ENCODE results near the gene RCAN1.
"Not testable (repeated sequence)": the region's sequence is repeated elsewhere in the genome, so short reads cannot be mapped to it uniquely, and the experiment has no call there.

Gene RCAN1

DNA sequence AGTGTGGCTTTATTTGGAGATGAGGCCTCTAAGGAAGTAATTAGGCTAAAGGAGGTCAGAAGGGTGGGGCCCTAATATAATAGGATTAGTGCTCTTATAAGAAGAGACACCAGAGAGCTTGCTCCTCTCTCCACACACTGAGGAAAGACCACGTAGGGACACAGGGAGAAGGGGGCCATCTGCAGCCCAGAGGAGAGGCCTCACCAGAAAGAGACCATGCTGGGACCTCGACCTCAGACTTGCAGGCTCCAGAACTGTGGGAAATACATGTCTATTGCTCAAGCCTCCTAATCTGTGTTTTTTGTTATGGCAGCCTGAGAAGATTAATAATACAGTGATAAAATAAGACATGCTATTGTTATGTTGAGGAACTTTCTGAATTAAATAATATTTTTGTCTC is 8.3 kb downstream of the RCAN1 start:
- no peak overlapping the region for H3K4ac ChIP-seq (ENCODE audit: low read depth, low read length)
- H4K91ac ChIP-seq (ENCODE audit: low read depth, low read length), result no peak overlapping the region
- no peak overlapping the region for H3K14ac ChIP-seq (ENCODE audit: low read length)
- no peak overlapping the region for H2BK5ac ChIP-seq (ENCODE audit: low read depth, low read length, poor library complexity)
- no peak overlapping the region for H3K4me3 ChIP-seq (ENCODE audit: low read depth, low read length)
- H3K9me3 ChIP-seq (ENCODE audit: insufficient read depth, low read depth, low read length), result no peaks in the 10 kb centered on the region
- no peak overlapping the region for H2BK120ac ChIP-seq (ENCODE audit: insufficient read depth, low read length, poor library complexity)
- no peak overlapping the region for H3K23ac ChIP-seq (ENCODE audit: low read length)
- H3K18ac ChIP-seq (ENCODE audit: low read length), result no peak overlapping the region
- no peaks in the 10 kb centered on the region for H3K79me2 ChIP-seq (ENCODE audit: control insufficient read depth, insufficient read depth, low read length, poor library complexity)
- no peak overlapping the region for H2BK12ac ChIP-seq (ENCODE audit: low read length)
- no peaks in the 10 kb centered on the region for H3K36me3 ChIP-seq (ENCODE audit: control insufficient read depth in 1 of 2, insufficient read depth in 2 of 2, low read length in 2 of 2)
- no peak overlapping the region for H3K27ac ChIP-seq (ENCODE audit: low read depth, low read length)
- no peak overlapping the region for H4K12ac ChIP-seq (ENCODE audit: low read depth, low read length)
- H3K9ac ChIP-seq (ENCODE audit: low read length), result no peak overlapping the region
- H3K79me1 ChIP-seq (ENCODE audit: low read length), result no peaks in the 10 kb centered on the region
- no peak overlapping the region for H4K8ac ChIP-seq (ENCODE audit: low read depth, low read length)
- no peak overlapping the region for H2AFZ ChIP-seq (ENCODE audit: insufficient read depth, low read length, poor library complexity)
- no peaks in the 10 kb centered on the region for H3K4me1 ChIP-seq (ENCODE audit: control insufficient read depth in 1 of 2, insufficient read depth in 2 of 2, low read length in 2 of 2)
- no peaks in the 10 kb centered on the region for H3K27me3 ChIP-seq (ENCODE audit: insufficient read depth, low read length)
- WGBS (ENCODE audit: extremely low coverage, insufficient coverage, insufficient read length), result no CpG with 5 or more reads among the region's 2 CpGs
- no peak for DNase-seq
- H2AK5ac ChIP-seq (ENCODE audit: low read length), result no peak overlapping the region
- H3K4me2 ChIP-seq (ENCODE audit: low read length), result no peak overlapping the region

DNA sequence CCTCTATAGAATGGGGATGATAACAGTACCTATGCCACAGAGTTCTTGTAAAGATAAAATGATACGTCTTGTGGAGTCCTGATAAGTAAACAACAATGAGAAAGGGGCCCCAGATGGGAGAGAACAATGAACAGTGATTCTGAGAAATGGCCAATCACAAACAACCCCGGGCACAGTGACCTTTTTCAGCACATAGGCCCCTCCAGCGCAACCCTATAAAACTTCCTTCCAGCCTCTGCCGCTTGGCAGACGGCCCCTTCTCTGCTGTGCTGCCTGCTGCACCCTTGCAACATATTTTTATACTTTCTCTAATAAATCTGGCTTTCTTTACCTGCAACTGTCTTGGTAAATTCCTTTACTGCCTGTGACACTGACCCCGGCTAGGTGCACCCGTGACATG is 8.9 kb downstream of the RCAN1 start:
- Histone ChIP-seq H4K12ac (ENCODE audit: low read depth, low read length) (no peak overlapping the region), H2AK5ac (ENCODE audit: low read length) (no peak overlapping the region), H3K14ac (ENCODE audit: low read length) (no peak overlapping the region), H3K18ac (ENCODE audit: low read length) (no peak overlapping the region), H3K4me3 (ENCODE audit: low read depth, low read length) (no peak overlapping the region), H3K23ac (ENCODE audit: low read length) (no peak overlapping the region), H3K9ac (ENCODE audit: low read length) (no peak overlapping the region), H3K4ac (ENCODE audit: low read depth, low read length) (no peak overlapping the region), H3K79me1 (ENCODE audit: low read length) (no peaks in the 10 kb centered on the region), H2AFZ (ENCODE audit: insufficient read depth, low read length, poor library complexity) (no peak overlapping the region), H4K8ac (ENCODE audit: low read depth, low read length) (no peak overlapping the region), H2BK12ac (ENCODE audit: low read length) (no peak overlapping the region), H3K27me3 (ENCODE audit: insufficient read depth, low read length) (no peaks in the 10 kb centered on the region), H2BK120ac (ENCODE audit: insufficient read depth, low read length, poor library complexity) (no peak overlapping the region), H4K91ac (ENCODE audit: low read depth, low read length) (no peak overlapping the region), H3K79me2 (ENCODE audit: control insufficient read depth, insufficient read depth, low read length, poor library complexity) (no peaks in the 10 kb centered on the region), H3K36me3 (ENCODE audit: control insufficient read depth in 1 of 2, insufficient read depth in 2 of 2, low read length in 2 of 2) (no peaks in the 10 kb centered on the region), H3K27ac (ENCODE audit: low read depth, low read length) (no peak overlapping the region), H2BK5ac (ENCODE audit: low read depth, low read length, poor library complexity) (no peak overlapping the region), H3K4me2 (ENCODE audit: low read length) (no peak overlapping the region), H3K9me3 (ENCODE audit: insufficient read depth, low read depth, low read length) (no peaks in the 10 kb centered on the region), H3K4me1 (ENCODE audit: control insufficient read depth in 1 of 2, insufficient read depth in 2 of 2, low read length in 2 of 2) (no peaks in the 10 kb centered on the region)
- no peak for DNase-seq
- WGBS (ENCODE audit: extremely low coverage, insufficient coverage, insufficient read length), result no CpG with 5 or more reads among the region's 7 CpGs

DNA sequence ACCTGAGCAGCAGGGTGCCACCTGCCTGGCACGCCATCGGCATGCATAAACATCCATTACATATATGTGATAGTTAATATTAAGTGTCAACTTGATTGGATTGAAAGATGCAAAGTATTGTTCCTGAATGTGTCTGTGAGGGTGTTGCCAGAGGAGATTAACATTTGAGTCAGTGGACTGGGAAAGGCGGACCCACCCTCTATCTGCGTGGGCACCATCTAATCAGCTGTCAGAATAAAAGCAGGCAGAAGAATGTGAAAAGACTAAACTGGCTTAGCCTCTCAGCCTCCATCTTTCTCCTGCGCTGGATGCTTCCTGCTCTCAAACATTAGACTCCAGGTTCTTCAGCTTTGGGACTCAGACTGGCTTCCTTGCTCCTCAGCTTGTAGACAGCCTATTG is 10.0 kb downstream of the RCAN1 start:
- not testable (repeated sequence) for H3K27ac ChIP-seq (ENCODE audit: low read depth, low read length); H3K79me1 ChIP-seq (ENCODE audit: low read length); H3K23ac ChIP-seq (ENCODE audit: low read length); H3K27me3 ChIP-seq (ENCODE audit: insufficient read depth, low read length); H3K36me3 ChIP-seq (ENCODE audit: control insufficient read depth in 1 of 2, insufficient read depth in 2 of 2, low read length in 2 of 2); H2AFZ ChIP-seq (ENCODE audit: insufficient read depth, low read length, poor library complexity); H3K9me3 ChIP-seq (ENCODE audit: insufficient read depth, low read depth, low read length); H2AK5ac ChIP-seq (ENCODE audit: low read length); H4K91ac ChIP-seq (ENCODE audit: low read depth, low read length); H4K8ac ChIP-seq (ENCODE audit: low read depth, low read length); H3K14ac ChIP-seq (ENCODE audit: low read length); H3K18ac ChIP-seq (ENCODE audit: low read length); H2BK12ac ChIP-seq (ENCODE audit: low read length); H3K4me3 ChIP-seq (ENCODE audit: low read depth, low read length); H4K12ac ChIP-seq (ENCODE audit: low read depth, low read length); H3K4me1 ChIP-seq (ENCODE audit: control insufficient read depth in 1 of 2, insufficient read depth in 2 of 2, low read length in 2 of 2); H3K4me2 ChIP-seq (ENCODE audit: low read length); H2BK5ac ChIP-seq (ENCODE audit: low read depth, low read length, poor library complexity); H3K9ac ChIP-seq (ENCODE audit: low read length); DNase-seq; H2BK120ac ChIP-seq (ENCODE audit: insufficient read depth, low read length, poor library complexity); H3K79me2 ChIP-seq (ENCODE audit: control insufficient read depth, insufficient read depth, low read length, poor library complexity); H3K4ac ChIP-seq (ENCODE audit: low read depth, low read length)
- WGBS (ENCODE audit: extremely low coverage, insufficient coverage, insufficient read length), result no CpG with 5 or more reads among the region's 5 CpGs

DNA sequence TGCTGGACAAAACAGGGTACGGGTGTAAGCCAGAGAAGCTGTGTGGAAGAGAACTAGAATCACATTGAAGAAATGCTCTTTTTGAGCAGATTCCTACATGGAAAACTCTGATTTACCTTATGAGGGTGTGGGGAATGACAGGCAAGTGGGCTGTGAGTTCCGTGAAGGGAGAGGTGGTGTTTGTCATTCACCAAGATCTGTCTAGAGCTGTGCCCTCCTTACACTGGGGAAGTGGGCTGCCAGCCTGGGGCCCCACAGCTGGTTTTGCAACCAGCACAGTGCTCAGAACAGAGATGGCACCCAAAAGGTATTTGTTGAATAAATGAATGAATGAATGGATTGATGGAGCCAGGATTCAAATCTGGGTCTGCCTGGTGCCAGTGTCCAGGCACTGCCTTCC is 10.4 kb downstream of the RCAN1 start:
- H4K91ac ChIP-seq (ENCODE audit: low read depth, low read length), result no peak overlapping the region
- no peak overlapping the region for H2BK120ac ChIP-seq (ENCODE audit: insufficient read depth, low read length, poor library complexity)
- no peak overlapping the region for H4K8ac ChIP-seq (ENCODE audit: low read depth, low read length)
- no peaks in the 10 kb centered on the region for H3K79me1 ChIP-seq (ENCODE audit: low read length)
- no peak overlapping the region for H2AK5ac ChIP-seq (ENCODE audit: low read length)
- H3K23ac ChIP-seq (ENCODE audit: low read length), result no peak overlapping the region
- H2AFZ ChIP-seq (ENCODE audit: insufficient read depth, low read length, poor library complexity), result no peak overlapping the region
- H3K27ac ChIP-seq (ENCODE audit: low read depth, low read length), result no peak overlapping the region
- H3K36me3 ChIP-seq (ENCODE audit: control insufficient read depth in 1 of 2, insufficient read depth in 2 of 2, low read length in 2 of 2), result no peaks in the 10 kb centered on the region
- H2BK12ac ChIP-seq (ENCODE audit: low read length), result no peak overlapping the region
- H3K4ac ChIP-seq (ENCODE audit: low read depth, low read length), result no peak overlapping the region
- no peak overlapping the region for H4K12ac ChIP-seq (ENCODE audit: low read depth, low read length)
- H3K27me3 ChIP-seq (ENCODE audit: insufficient read depth, low read length), result no peaks in the 10 kb centered on the region
- H2BK5ac ChIP-seq (ENCODE audit: low read depth, low read length, poor library complexity), result no peak overlapping the region
- no peak for DNase-seq
- H3K18ac ChIP-seq (ENCODE audit: low read length), result no peak overlapping the region
- H3K14ac ChIP-seq (ENCODE audit: low read length), result no peak overlapping the region
- no peak overlapping the region for H3K4me3 ChIP-seq (ENCODE audit: low read depth, low read length)
- no CpG with 5 or more reads among the region's 2 CpGs for WGBS (ENCODE audit: extremely low coverage, insufficient coverage, insufficient read length)
- H3K4me1 ChIP-seq (ENCODE audit: control insufficient read depth in 1 of 2, insufficient read depth in 2 of 2, low read length in 2 of 2), result no peaks in the 10 kb centered on the region
- H3K4me2 ChIP-seq (ENCODE audit: low read length), result no peak overlapping the region
- H3K9me3 ChIP-seq (ENCODE audit: insufficient read depth, low read depth, low read length), result no peaks in the 10 kb centered on the region
- no peak overlapping the region for H3K9ac ChIP-seq (ENCODE audit: low read length)
- H3K79me2 ChIP-seq (ENCODE audit: control insufficient read depth, insufficient read depth, low read length, poor library complexity), result no peaks in the 10 kb centered on the region

DNA sequence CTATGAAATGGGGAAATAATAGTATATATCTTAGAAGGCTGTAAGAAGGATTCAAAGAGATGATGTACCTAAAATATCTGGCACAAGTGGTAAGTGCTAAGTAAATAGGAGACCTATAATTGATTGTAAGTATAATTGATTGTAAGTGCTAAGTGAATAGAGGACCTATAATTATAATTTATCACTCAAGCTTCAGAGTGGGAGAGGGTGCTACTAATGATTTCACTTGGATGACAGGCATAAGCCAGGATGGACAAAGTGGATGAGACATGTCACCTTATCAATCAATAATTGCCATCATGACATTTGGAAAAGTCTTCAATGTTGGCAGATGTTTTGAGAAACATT is 11.2 kb downstream of the RCAN1 start:
- Histone ChIP-seq H3K27me3 (ENCODE audit: insufficient read depth, low read length) (no peaks in the 10 kb centered on the region), H2BK120ac (ENCODE audit: insufficient read depth, low read length, poor library complexity) (no peak overlapping the region), H2BK12ac (ENCODE audit: low read length) (no peak overlapping the region), H2AK5ac (ENCODE audit: low read length) (no peak overlapping the region), H2AFZ (ENCODE audit: insufficient read depth, low read length, poor library complexity) (no peak overlapping the region), H3K36me3 (ENCODE audit: control insufficient read depth in 1 of 2, insufficient read depth in 2 of 2, low read length in 2 of 2) (no peaks in the 10 kb centered on the region), H4K91ac (ENCODE audit: low read depth, low read length) (no peak overlapping the region), H3K79me2 (ENCODE audit: control insufficient read depth, insufficient read depth, low read length, poor library complexity) (no peaks in the 10 kb centered on the region), H2BK5ac (ENCODE audit: low read depth, low read length, poor library complexity) (no peak overlapping the region), H3K4ac (ENCODE audit: low read depth, low read length) (no peak overlapping the region), H3K4me3 (ENCODE audit: low read depth, low read length) (no peak overlapping the region), H3K4me2 (ENCODE audit: low read length) (no peak overlapping the region), H3K14ac (ENCODE audit: low read length) (no peak overlapping the region), H3K23ac (ENCODE audit: low read length) (no peak overlapping the region), H3K9me3 (ENCODE audit: insufficient read depth, low read depth, low read length) (no peaks in the 10 kb centered on the region), H4K12ac (ENCODE audit: low read depth, low read length) (no peak overlapping the region), H3K9ac (ENCODE audit: low read length) (no peak overlapping the region), H3K18ac (ENCODE audit: low read length) (no peak overlapping the region), H3K79me1 (ENCODE audit: low read length) (no peaks in the 10 kb centered on the region), H3K27ac (ENCODE audit: low read depth, low read length) (no peak overlapping the region), H3K4me1 (ENCODE audit: control insufficient read depth in 1 of 2, insufficient read depth in 2 of 2, low read length in 2 of 2) (no peaks in the 10 kb centered on the region), H4K8ac (ENCODE audit: low read depth, low read length) (no peak overlapping the region)
- no peak for DNase-seq

All from trophoblast cell (in vitro differentiated cells and primary cell).